Measurements from ENCODE around the gene ASNSD1.

DNA sequence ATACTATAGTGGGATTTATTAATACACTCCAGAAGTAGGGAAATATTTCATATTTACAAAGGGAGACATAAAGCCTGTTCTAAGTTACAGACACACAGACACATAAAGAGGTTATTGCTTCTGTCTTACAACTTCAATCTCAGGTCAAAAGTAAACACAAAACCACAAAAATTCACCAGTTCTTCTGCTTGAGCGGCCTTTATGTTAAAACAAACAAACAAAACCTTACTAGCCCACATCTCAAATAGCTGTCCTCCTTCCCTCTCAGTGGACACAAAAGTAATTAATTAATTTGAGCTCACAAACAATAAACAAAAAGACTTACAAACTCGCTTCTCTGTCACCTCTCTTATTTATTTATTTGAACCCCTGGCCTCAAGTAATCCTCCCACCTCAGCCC, 1.5 kb upstream of the ASNSD1 start:
- TF ChIP-seq EZH2phosphoT487 (IDR thresholded peaks at IDR 0.05; ENCODE audit: insufficient read depth, low read depth) (no peak), EZH2 (IDR thresholded peaks at IDR 0.05; ENCODE audit: insufficient read depth, poor library complexity, severe bottlenecking) (no peak)
